NCI-H774 (cell line): ENCODE measurements around the gene TMEM117.
A peak's percentile ranks its signal among the peaks of the same experiment; 100 is the strongest.

Experiments used
- DNase-seq: peaks from one replicate; lab custom pipeline; 2025; lab: John Stamatoyannopoulos, UW

The TMEM117 gene

DNA sequence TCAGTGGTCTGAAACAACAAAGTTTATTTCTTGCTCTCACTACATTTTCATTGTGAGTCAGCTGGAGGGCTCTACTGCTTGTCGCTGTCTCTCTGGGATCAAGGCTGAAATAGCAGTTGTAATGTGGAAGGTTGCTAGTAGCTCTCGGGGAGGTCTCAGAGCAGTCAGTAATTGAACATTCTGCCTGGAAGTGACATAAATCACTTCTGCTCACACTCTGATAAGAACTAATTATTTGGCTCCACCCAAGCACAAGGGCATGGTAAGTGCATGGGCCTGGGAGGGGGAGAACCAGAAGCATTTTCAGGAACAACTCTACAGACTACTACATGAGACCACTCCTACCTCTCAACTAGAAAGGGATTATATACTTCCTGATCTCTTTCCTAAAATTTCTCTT lies 128.2 kb downstream of the TMEM117 start:
- no peak for DNase-seq

DNA sequence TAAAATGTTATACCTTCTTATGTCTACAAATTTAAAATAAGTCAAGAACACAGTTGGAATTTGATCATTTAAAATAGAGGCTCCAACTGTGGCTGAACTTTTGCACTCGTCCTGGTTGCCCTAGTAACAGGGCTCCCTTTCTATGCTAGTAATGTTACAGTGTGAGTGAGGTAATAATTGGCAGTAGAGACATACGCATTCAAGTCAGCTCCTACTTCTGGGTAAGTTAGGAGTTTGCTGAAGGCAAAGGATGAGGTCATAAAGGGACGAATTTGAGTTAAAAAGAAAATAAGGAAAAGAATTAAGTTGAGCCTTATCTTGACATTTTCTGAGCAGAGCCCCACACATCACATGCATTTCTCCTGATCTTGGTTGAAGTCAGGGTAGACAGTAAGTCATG lies 129.1 kb downstream of the TMEM117 start:
- DNase-seq = no peak

DNA sequence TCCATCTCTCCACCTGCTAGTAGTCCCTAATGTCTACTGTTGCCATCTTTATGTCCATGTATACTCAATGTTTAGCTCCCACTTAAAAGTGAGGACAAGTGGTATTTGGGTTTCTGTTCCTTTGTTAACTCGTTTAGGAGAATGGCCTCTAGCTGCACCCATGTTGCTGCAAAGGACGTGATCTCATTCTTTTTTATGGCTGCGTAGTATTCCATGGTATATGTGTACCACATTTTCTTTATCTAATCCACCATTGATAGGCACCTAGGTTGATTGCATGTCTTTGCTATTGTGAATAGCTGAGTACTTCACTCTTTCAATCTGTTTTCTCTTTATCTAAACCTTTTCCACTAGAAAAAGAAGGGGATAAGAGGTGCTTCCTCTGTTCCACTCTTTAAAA lies 130.0 kb downstream of the TMEM117 start:
- no peak for DNase-seq

DNA sequence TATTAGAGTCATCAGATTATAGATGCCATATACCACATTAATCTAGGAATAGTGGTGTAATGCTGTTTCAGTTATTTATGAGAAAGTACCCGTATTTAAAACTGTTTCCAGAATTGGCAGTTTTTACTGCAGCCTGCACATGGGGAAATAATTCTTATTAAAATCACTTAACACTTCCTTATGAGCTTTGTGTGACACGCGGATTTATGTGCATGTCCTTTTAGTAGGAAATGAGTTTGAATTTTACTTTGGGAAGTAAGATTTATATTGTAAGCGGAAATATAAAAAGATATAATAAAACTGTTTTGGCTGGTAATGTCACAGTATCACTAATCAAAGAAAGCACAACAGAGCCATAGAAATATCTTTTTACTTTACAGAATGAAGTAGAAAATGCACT lies 132.9 kb downstream of the TMEM117 start:
- no peak for DNase-seq

DNA sequence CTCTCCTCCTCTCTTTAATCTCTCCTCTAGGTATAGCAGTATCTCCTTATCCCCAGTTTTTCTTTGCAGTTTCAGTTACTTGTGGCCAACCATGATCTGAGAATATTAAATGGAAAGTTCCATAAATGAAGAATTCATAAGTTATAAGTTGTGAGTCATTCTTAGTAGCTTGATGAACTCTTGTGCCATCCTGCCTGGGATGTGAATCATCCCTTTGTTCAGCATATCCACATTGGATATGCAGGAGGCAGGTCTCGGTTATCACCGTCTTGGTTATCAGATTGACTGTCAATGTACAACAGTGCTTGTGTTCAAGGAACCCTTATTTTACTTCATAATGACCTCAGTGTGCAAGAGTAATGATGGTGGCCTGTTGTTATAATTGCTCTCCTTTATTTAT lies 134.0 kb downstream of the TMEM117 start:
- DNase-seq = no peak

DNA sequence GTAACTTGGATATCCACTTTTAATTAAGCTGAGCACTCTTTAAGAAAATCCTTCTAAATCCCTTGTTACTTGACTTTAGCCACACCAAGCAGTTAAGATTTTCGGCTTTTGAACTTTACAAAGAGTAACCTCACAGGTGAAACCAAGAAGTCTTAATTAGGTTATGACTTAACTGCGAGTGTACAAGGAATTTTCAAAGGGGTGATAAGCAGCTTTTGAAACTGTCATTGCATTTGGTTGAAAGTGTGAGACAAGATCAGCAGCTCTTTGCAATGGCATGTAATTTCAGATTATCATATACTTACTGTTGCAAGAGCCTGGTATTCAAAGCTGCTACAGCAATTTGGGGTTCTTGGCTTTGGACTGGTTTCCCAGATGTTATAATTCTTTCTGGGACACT lies 137.5 kb downstream of the TMEM117 start:
- no peak for DNase-seq

DNA sequence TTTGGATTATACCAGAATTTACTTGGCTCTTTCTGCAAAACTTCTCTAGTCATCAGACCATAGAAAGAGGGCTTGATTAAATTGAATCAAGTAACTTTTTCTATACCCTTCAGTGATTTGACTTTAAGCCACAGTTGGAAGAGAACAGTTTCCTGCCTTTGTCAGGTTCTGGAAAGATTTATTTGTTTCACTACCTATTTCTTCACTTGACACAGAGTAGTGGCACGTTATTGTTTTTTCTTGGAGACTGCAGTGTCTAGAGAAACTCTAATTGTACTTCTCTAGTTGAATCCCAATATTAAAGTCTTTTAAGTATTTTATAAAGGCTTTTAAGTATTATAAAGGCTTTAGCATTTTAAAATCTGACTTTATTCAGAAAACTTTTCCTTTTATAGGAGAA lies 138.1 kb downstream of the TMEM117 start:
- no peak for DNase-seq

DNA sequence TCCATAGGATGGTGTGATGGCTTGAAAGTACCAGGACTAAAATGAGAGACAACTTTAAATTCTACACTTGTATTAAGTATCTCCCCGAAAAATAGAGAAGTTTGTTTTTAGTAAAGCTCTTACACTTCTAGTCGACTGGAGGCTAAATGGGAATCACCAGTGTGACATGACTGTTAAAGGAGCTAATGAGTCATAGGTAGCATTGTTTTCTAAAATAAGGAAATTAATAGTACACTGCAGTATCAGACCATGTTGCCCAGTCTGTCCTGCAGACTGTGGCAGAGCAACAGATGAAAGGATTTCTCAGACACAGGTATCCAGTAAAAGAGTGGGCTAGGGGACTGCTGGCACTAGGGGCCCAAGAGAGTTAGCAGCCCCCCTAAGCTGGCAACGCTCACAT lies 140.1 kb downstream of the TMEM117 start:
- DNase-seq = no peak

DNA sequence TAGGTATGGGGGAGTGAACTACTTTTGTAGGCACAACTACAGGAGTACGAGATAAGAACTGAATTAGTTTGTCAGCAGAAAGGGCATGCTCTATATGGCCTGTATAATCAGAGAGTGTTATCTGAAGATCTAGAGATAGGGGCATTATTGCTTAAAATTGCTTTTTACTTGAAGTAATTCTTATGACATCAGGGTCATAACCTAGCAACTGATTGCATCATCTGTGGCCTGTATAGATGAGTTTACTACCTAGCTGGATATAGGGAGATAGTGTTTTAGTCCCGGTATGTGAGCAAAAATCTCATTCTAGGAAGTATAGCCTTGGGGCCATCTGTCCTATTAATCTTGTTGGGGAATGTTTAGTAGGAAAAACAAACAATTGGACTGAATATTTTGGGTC lies 142.7 kb downstream of the TMEM117 start:
- no peak for DNase-seq

DNA sequence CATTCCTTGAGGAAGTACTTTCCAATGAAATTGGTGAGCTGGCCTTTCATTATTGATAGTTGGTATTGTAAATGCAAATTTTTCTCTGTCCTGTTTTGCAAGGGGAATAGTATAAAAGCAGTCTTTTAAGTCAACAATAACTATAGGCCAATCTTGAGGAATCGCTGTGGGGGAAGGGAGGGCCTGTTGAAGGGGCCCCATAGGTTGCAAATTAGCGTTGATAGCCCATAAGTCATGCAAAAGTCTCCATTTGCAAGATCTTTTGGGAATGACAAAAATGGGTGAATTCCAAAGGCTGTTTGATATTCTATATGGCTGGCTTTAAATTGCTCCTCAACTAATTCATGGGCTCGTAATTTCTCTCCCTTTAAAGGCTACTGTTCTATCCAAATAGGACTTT lies 143.6 kb downstream of the TMEM117 start:
- DNase-seq = no peak

DNA sequence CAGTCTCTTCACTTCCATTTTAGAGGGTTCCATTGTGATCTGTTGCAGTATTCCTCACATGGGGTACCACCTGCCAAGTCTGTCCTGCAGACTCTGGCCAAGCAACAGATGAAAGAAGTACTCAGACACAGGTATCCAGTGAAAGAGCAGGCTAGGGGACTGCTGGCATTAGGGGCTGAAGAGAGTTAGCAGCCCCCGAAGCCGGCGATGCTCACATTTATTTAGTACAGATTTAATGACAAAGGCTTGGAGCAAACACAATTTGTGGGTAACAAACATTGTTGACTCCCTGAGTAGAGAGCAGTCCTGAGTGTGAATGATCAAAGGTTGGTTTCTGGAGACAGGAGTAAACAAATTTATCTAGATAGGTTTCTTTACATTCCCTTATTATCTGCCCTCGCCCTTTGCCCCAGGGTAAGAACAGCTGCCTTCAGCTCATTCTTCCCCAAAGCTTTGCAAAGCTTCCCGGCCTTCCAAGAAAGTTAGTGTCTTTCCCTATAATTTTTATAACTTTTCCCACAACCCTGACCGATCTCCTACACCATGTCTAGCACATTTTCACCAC lies 144.8 kb downstream of the TMEM117 start:
- no peak for DNase-seq

DNA sequence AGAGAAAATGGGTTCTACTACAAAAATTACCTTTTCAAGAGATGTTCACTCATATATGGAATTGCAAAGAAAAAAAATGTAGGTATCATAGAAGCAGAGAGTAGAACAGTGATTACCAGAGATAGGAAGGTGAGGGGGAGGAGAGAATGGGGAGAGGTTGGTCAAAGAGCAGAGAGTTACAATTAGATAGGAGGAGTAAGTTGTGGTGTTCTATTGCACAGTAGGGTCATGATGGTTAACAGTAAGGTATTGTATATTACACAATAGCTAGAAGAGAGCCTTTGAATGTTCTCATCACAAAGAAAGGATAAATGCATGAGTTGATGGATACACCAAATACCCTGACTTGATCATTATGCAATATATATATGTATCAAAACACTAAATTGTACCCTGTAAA lies 145.8 kb downstream of the TMEM117 start:
- DNase-seq = no peak

DNA sequence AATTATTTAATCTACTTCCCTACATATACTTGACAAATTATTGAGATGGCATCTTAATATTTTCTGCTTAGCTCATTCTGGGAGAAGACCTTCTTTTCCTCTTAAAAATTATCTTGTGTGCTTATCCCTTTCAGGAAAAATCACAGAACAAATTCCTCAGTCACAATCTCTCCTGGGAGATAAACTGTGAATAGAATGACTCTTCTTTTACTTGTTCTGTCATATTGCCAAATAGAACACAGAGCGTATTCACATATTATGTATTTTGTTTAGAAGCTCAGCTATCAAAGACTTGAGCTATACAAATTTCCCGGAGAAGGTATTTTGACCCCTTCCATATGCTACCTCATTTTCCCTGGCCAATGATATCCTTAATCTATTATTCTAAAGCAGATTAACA lies 146.7 kb downstream of the TMEM117 start:
- DNase-seq = no peak

DNA sequence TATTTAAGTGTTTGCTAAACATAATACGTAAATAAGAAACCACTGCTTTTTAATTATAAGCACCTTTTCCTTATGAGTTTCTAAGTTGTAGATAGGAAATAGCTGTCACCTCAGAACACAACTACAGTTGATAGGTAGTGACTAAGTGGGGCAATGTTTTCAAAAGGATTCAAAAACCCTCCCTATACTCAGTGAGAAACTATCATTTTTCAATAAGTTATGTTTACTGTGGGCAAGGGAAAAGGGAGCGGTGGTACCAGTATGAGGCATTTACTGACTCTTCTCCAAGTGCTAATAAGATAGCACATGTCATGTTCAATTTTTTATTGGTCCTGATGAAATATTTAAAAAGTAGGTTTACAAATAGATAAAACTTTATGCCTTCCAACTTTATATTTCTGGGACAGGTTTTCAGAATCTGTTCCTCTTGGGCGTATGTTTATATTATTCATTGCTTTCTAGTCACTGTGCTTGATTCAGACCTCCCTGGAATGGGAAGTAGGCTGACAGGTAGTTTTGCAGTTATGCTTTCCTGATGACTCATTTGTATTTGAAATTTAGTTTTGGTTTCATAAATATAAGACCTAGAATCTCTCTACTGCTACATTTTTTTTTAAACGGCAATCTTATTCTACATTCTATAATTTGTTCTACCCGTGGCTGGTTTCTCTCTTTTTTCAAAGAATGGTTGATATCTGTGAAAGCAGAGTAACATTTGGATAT lies 153.1 kb downstream of the TMEM117 start:
- DNase-seq = no peak

DNA sequence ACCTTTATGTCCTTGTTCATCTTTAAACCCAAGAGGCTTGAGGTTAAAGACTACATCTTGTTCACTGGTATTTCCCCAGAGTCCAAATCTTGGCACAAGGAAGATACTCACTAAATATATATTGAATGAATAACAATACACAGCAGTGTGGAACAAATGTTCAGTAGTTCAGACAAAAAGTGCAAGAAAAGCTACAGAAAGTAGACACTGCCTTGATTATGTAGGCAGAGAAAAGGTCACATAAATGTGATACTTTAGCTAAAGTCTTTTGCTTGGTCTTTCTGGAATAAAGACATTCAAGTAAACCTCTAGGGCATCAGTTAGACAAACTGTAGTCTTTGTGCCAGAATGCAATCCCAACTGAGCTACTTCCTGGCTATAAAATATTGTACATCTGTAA lies 157.0 kb downstream of the TMEM117 start:
- no peak for DNase-seq

DNA sequence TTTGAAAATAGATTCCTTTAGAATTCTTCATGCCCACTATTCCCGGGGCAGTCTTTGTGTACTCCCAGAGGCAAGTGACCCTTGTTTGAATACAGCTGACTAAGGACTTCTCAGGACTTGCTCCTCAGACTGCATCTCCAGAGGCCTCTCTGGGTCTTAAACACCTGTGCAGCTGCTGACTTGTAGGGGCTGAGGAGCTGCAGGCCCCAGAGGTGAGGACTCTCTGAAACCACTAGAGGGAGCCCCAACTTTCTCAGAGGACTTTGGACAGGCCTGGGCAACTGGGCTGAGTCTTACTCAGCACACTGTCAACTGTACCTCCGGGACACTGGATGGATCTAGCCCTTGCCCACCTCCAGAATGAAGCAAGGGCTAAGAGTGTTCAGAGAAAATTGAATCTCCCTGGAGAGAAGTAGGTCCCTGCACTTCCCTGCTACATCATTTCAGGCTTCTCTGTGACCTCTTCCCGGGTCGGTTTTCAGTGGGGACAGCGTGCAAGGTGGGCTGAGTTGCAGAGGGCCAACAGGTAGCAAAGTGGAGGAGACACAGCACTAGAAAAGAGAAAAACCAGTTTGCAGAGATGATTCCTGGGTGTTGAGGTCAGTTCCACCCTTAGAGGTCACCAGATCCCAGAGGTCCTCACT lies 164.6 kb downstream of the TMEM117 start:
- DNase-seq = peak; percentile 39

DNA sequence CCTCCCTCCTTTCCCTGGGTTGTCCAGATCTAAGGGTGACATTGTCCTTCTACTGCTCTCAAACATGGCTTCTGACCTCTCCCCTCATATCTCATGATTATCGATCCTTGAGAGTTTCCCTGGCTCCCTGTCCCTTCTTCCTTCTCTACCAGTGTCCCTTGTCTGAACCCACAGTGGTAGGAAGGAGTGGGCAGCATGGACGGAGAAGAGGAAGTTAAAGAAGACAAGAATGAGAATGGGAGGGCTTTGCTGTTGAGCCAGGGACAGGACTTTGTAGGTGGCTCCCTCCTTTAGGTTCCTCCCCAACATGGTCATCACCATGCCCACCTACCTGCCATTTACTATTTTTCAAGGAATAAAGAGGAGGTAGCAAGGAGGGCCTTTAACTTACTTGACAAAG lies 166.7 kb downstream of the TMEM117 start:
- DNase-seq = no peak

DNA sequence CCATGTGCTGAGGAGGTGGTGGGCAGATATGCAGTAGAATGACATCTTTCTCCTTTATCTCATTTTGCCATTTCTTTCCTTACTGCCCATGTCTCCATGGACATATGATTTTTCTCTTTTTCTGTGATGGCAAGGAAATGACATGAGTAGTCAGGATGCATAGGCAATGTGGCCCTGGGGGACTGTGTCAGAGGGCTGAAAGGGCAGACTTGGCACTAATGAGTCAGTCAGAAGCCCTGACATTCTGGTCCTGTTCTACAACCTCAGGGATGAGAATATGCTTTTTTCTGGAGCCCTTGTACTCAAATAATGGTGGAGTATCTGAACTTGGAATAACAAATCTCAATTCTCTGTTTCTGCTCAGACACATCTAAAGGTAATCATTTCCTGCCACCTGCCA lies 167.8 kb downstream of the TMEM117 start:
- DNase-seq = no peak

DNA sequence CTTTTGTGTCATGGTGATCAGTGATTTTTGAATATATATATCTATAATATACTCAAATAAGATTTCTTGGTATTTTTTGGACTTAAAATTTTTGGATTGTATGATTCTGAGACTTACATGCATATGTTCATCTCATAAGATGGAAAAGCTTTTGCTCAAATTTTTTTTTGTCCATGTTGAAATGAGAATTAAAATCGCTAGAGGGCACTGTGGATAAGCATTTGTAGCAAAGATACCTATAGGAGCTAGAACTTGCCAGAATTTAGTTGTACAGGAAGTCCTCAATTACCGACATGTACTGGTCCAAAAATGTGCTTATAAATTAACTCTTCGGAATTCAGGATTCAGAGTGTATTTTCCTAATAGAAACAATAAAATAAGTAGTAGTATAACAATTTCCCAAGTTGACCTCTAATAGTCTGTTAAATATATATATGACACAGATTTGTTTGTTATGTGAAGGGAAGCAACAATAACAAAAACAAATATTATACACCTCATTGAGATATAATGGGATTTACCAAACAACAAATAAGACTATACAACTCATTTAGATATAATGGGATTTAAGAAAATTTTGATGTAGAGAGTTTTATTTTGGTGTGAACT lies 179.6 kb downstream of the TMEM117 start:
- peak; percentile 75 for DNase-seq

DNA sequence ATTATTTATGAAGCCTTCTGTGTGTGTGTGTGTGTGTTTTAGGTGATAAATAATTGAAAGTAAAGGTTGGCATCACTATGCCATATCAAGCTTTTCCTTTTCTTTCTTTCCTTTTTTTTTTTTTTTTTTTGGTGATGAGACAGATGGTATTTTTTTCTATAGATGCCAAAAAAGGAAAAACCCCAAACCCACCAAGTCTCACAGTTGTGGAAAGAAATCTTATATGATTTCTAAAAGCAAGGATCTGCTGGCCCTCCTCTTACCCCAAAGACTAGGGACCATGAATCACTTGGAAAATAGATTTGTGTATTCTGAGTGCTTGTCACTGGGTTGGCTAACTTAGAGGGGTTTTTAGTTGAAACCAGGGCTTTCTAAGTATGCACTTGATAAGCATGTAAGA lies 181.3 kb downstream of the TMEM117 start:
- no peak for DNase-seq

DNA sequence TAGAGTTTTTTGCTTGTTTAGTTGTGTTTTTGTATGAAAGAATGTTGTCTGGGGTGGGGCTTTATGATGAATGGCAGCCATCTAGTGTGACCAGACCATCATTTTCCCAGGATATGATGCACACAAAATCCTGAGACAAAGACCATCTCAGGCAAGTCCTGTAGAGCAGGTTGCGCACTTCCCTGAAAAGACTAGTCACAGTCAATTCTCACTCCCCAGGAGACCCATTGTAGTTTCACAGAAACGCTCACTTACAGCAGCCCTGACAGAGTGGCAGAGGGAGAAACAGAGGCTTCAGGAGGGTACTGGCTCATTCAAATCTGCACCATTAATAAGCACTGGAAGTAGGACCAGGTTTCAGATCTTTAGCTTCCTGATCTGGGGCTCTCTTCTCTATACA lies 183.2 kb downstream of the TMEM117 start:
- DNase-seq = no peak

DNA sequence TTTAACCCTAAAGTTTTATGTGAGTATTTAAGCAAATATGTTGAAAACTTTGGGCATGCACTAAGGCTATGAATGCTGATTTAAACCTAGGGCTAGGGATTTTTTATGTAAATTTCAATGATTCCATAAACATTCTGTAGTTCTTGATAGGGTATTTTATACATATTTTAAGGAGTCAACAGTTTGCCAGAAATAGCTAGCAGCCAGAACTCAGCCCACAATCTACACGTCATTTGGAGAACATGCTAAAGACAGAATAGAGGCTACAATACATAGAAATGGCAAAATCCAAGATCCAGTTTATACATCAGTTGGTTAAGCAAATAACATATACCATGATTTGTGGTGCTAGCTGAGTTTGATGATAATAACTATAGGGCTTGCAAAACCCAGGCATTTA lies 184.7 kb downstream of the TMEM117 start:
- no peak for DNase-seq

DNA sequence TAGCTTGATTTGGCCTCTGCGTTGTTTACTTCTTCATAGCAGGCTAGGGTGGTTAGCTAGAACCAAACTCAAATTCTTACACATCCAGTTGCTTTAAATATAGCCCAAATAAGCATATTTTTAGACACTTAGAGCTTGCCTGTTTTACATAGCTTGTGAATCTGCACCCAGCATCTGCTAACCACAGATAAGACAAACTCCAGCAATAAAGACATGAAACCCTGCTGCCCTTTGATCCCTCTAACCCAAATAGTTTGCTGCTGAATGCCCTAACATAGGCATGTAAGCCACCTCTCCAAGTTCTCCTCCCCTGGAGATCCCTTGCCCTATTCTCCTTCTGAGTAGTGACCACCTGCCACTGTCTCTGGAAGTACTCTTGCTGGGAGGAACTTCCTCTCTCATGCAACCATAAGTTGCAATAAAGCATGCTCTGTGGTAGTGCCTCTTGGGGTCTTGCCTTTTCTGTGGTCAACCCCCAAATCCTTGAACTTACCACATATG lies 185.6 kb downstream of the TMEM117 start:
- DNase-seq = no peak
